Measurements from ENCODE around the gene ITGA11.

Gene ITGA11

GRCh38 chr15:68284616-68285258 is 147.2 kb downstream of the ITGA11 start:
- H3K36me3 ChIP-seq (ENCODE audit: insufficient read depth, low read length) = peaks cover 35% of the 10 kb centered on the region
- no peak overlapping the region for H3K27ac ChIP-seq (ENCODE audit: low read depth, low read length)
- no peak overlapping the region for H2AFZ ChIP-seq (ENCODE audit: low read length, unreplicated experiment)
- no peaks in the 10 kb centered on the region for H3K27me3 ChIP-seq (ENCODE audit: insufficient read depth, low read length)
- peaks cover 35% of the 10 kb centered on the region for H3K4me1 ChIP-seq (ENCODE audit: control insufficient read depth, insufficient read depth, low read length, unreplicated experiment)
- H3K4me3 ChIP-seq (ENCODE audit: low read depth, low read length) = no peak overlapping the region
- peaks cover 98% of the 10 kb centered on the region for H3K79me2 ChIP-seq (ENCODE audit: control insufficient read depth, insufficient read depth, low read length, unreplicated experiment)

DNA sequence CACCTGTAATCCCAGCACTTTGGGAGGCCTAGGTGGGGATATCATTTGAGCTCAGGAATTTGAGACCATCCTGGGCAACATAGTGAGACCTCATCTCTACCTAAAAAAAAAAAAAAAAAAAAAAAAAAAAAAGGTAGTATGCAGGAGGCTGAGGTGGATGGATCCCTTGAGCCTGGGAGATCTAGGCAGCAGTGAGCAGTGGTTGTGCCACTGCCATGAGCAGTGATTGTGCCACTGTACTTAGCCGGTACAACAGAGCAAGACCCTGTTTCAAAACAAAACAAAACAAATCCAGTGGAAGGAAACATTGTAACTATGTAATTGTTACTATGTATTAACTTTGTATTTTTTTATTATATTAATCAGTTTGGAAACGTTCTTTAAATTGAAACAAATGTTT is 148.6 kb downstream of the ITGA11 start:
- Histone ChIP-seq H3K36me3 (ENCODE audit: insufficient read depth, low read length) (peaks cover 29% of the 10 kb centered on the region), H3K27me3 (ENCODE audit: insufficient read depth, low read length) (no peaks in the 10 kb centered on the region), H2AFZ (ENCODE audit: low read length, unreplicated experiment) (no peak overlapping the region), H3K27ac (ENCODE audit: low read depth, low read length) (no peak overlapping the region), H3K4me1 (ENCODE audit: control insufficient read depth, insufficient read depth, low read length, unreplicated experiment) (peaks cover 35% of the 10 kb centered on the region), H3K79me2 (ENCODE audit: control insufficient read depth, insufficient read depth, low read length, unreplicated experiment) (peaks cover 98% of the 10 kb centered on the region), H3K4me3 (ENCODE audit: low read depth, low read length) (no peak overlapping the region)

DNA sequence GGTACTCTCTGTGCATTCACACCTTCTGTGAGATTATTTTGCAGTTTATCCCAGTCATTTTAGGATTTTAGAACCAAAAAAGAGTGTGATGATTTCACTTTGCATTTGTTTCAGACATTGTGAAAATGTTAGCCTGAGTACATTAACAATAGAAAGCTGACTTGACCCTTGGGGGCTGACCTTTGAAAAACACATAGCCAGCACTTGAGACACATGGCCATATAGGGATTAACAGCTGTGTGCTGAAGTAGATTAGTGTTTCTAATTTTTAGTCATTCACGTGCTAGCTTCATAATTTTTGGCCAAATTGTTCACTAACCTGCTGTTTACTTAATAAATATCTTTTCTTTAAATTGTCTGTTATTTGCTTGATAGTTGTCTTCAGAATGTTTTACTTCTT is 151.0 kb downstream of the ITGA11 start:
- Histone ChIP-seq H3K27ac (ENCODE audit: low read depth, low read length) (no peak overlapping the region; the same call in 1 of the 2 replicates), H3K4me1 (ENCODE audit: control insufficient read depth, insufficient read depth, low read length, unreplicated experiment) (peaks cover 42% of the 10 kb centered on the region), H2AFZ (ENCODE audit: low read length, unreplicated experiment) (no peak overlapping the region), H3K79me2 (ENCODE audit: control insufficient read depth, insufficient read depth, low read length, unreplicated experiment) (peaks cover 83% of the 10 kb centered on the region), H3K36me3 (ENCODE audit: insufficient read depth, low read length) (peaks cover 19% of the 10 kb centered on the region), H3K4me3 (ENCODE audit: low read depth, low read length) (peak overlapping the region; percentile 98), H3K27me3 (ENCODE audit: insufficient read depth, low read length) (no peaks in the 10 kb centered on the region)

DNA sequence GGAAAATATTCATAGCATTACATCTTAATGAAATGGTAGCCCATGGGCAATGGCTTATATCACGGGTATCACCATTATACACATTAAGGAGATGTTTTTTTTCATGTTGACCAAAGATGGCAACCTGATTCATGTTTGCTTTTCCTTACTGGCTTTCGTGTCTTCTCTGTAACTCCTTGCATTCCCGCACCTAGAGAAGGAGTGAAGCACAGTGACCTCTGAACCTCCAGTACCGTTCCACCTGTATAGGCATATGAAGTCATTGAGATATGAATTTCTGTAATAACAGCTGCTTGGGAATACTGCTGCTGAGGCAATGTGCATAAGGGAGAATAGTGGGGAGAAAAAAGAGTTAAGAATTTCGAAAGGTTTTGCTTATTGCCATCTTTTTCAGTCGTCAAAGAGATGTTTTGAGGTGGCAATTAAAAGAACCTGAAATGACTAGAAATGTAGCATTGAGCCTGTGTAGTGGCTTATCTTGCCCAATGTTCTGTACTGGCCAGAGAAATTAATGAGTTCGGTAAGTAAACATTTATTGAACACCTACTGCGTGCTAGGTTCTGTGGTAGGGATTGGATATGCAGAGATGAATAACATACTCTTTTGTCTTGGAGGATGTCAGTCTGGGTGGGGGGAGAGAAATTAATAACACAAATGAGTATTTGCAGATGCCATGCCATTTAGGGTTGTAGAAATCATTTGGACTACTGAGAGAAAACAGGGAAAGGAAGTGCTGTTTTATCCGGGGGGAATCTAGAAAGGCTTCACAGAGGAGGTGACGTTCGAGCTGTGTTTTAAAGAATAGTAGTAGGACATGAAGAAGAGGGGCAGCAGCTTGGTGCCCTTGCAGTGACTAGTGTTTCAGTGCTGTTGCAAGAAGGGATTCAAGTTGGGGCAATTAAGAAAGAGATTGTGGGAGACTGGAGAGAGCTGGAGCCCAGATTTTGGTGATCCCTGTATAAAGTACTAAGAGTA is 151.9 kb downstream of the ITGA11 start:
- H3K4me1 ChIP-seq (ENCODE audit: control insufficient read depth, insufficient read depth, low read length, unreplicated experiment) = peaks cover 37% of the 10 kb centered on the region
- H3K4me3 ChIP-seq (ENCODE audit: low read depth, low read length) = peak overlapping the region; percentile 98
- no peak overlapping the region for H2AFZ ChIP-seq (ENCODE audit: low read length, unreplicated experiment)
- no peaks in the 10 kb centered on the region for H3K27me3 ChIP-seq (ENCODE audit: insufficient read depth, low read length)
- peaks cover 76% of the 10 kb centered on the region for H3K79me2 ChIP-seq (ENCODE audit: control insufficient read depth, insufficient read depth, low read length, unreplicated experiment)
- peak overlapping the region; percentile 96 for H3K27ac ChIP-seq (ENCODE audit: low read depth, low read length)
- peaks cover 10% of the 10 kb centered on the region for H3K36me3 ChIP-seq (ENCODE audit: insufficient read depth, low read length)

DNA sequence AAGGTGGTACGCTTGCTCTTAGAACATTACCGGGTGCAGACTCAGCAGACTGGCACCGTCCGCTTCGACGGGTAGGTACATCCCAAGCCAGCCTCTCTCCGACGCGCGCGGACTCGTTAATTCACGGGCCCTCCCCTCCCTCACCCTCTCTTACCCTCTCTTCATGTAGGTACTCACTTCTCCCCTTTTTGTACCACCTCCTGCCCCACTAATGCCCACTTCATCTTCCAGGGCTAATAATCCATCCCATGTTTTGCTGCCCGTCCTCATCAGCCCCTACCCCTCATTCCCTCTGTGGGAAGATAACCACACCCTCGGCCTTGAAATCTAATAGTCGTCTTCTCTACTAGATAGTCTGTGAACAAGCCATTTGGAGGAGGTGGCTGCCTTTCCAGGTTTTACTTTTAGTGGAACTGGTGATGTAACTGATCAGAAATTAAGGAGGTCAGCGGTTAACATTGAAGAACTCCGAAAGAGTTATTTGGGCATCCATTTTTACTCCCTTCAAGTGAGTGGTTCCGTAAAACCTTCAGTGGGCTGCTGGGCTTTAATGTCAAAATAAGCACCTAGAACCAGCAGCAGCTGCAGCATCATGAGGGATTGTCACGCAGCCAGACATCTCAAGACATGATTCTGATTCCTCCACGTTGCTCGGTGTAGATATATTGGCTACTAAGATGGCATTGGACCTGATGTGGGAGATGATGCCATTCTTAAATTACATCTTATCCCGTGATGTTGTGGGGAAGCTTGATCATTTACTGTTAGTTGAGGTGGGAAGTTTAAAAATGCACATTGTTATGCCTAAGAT is 153.2 kb downstream of the ITGA11 start:
- H3K36me3 ChIP-seq (ENCODE audit: insufficient read depth, low read length) = no peaks in the 10 kb centered on the region
- no peaks in the 10 kb centered on the region for H3K27me3 ChIP-seq (ENCODE audit: insufficient read depth, low read length)
- peak overlapping the region; percentile 3 for H2AFZ ChIP-seq (ENCODE audit: low read length, unreplicated experiment)
- H3K79me2 ChIP-seq (ENCODE audit: control insufficient read depth, insufficient read depth, low read length, unreplicated experiment) = peaks cover 64% of the 10 kb centered on the region
- H3K27ac ChIP-seq (ENCODE audit: low read depth, low read length) = peak overlapping the region; percentile 96
- H3K4me3 ChIP-seq (ENCODE audit: low read depth, low read length) = peak overlapping the region; percentile 98
- peaks cover 38% of the 10 kb centered on the region for H3K4me1 ChIP-seq (ENCODE audit: control insufficient read depth, insufficient read depth, low read length, unreplicated experiment)

DNA sequence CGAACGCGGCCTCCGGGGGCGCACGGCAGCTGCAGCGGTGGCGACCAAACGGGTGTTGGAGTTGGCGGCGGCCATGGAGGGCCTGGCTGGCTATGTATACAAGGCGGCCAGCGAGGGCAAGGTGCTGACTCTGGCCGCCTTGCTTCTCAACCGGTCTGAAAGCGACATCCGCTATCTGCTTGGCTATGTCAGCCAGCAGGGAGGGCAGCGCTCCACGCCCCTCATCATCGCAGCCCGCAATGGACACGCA is 153.7 kb downstream of the ITGA11 start:
- Histone ChIP-seq H3K4me3 (ENCODE audit: low read depth, low read length) (peak overlapping the region; percentile 98), H3K79me2 (ENCODE audit: control insufficient read depth, insufficient read depth, low read length, unreplicated experiment) (peaks cover 59% of the 10 kb centered on the region), H3K27ac (ENCODE audit: low read depth, low read length) (peak overlapping the region; percentile 96), H2AFZ (ENCODE audit: low read length, unreplicated experiment) (peak overlapping the region; percentile 67), H3K4me1 (ENCODE audit: control insufficient read depth, insufficient read depth, low read length, unreplicated experiment) (peaks cover 43% of the 10 kb centered on the region), H3K36me3 (ENCODE audit: insufficient read depth, low read length) (no peaks in the 10 kb centered on the region), H3K27me3 (ENCODE audit: insufficient read depth, low read length) (no peaks in the 10 kb centered on the region)

DNA sequence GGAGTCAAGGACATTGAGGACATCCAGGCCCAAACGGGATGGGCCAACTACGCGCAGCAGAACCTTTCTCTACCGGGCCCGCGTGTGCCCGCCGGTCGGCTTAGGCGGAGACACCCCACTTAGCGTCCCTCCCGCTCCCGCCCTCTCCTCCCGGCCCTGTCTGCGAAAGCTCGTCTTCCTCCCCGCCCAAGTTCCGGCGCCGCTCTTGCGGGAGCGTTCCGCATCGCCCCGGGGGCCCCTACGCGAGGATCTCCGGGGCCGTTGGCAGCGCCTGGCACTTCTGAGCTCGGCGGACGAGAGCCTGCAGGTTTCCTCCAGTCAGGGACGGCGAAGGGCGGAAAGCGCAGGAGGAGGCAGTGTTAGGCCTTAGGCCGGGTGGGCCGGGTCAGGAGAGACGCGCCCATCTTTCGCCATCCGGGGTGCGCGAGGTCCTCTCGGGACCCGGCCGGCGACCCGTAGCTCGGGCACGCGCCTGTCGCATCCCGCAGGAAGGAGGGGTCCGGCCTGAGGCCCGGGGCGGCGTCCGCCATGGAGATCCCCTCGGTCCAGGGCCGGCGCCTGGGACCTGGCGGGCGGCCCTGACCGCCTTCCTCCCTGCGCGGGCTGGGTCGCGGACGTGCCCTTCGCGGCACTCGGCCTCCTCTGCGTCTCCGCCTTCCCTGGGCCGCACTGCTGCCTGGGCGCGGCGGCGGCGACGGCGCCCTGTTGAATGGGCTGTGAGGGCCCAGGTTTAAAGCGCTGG is 154.2 kb downstream of the ITGA11 start, which contains the start of gene FEM1B:
TSS of gene FEM1B (plus strand) at position 143 of the 742 bp plus-strand sequence. CDS start 673 bp downstream, outside the sequence.
- H2AFZ ChIP-seq (ENCODE audit: low read length, unreplicated experiment) = peak within 1 kb of the TSS; percentile 83
- H3K79me2 ChIP-seq (ENCODE audit: control insufficient read depth, insufficient read depth, low read length, unreplicated experiment) = peaks cover 54% of the 10 kb centered on the region
- no peaks in the 10 kb centered on the region for H3K36me3 ChIP-seq (ENCODE audit: insufficient read depth, low read length)
- H3K27me3 ChIP-seq (ENCODE audit: insufficient read depth, low read length) = no peaks in the 10 kb centered on the region
- peak within 1 kb of the TSS; percentile 96 for H3K27ac ChIP-seq (ENCODE audit: low read depth, low read length)
- H3K4me3 ChIP-seq (ENCODE audit: low read depth, low read length) = peak within 1 kb of the TSS; percentile 98
- peaks cover 48% of the 10 kb centered on the region for H3K4me1 ChIP-seq (ENCODE audit: control insufficient read depth, insufficient read depth, low read length, unreplicated experiment)

DNA sequence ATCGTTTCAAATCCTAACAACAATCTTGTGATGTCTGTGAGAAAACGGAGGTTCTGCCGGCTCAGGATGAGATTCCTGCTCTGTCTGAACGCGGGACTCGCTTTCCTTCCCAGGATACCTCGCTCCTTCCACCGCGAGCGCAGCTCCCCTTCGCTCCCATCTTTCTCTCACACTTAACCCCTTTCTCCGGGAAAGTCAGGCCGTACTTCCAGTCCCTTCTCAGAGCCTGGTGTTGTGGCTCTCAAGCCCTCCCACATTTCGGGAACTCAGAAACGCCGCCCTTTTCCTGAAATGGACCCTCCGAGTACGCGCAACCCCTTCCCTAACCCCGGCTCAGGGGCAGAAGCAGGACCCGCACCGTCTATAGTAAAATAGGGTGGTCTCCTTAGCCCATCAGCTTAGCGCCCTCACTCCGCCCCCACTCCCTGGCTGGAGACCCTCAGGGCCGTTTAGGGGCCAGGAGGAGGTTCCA is 154.8 kb downstream of the ITGA11 start:
- Histone ChIP-seq H3K27ac (ENCODE audit: low read depth, low read length) (peak overlapping the region; percentile 96), H3K4me3 (ENCODE audit: low read depth, low read length) (peak overlapping the region; percentile 98), H3K27me3 (ENCODE audit: insufficient read depth, low read length) (no peaks in the 10 kb centered on the region), H3K79me2 (ENCODE audit: control insufficient read depth, insufficient read depth, low read length, unreplicated experiment) (peaks cover 48% of the 10 kb centered on the region), H2AFZ (ENCODE audit: low read length, unreplicated experiment) (peak overlapping the region; percentile 83), H3K36me3 (ENCODE audit: insufficient read depth, low read length) (no peaks in the 10 kb centered on the region), H3K4me1 (ENCODE audit: control insufficient read depth, insufficient read depth, low read length, unreplicated experiment) (peaks cover 52% of the 10 kb centered on the region)

- peak overlapping the region; percentile 98 for H3K4me3 ChIP-seq (ENCODE audit: low read depth, low read length)
Measured at GRCh38 chr15:68276668-68277067, 155.3 kb downstream of the ITGA11 start.

More at GRCh38 chr15:68276668-68277067, 155.3 kb downstream of the ITGA11 start:
- no peaks in the 10 kb centered on the region for H3K27me3 ChIP-seq (ENCODE audit: insufficient read depth, low read length)
- H3K4me1 ChIP-seq (ENCODE audit: control insufficient read depth, insufficient read depth, low read length, unreplicated experiment) = peaks cover 52% of the 10 kb centered on the region
- H3K27ac ChIP-seq (ENCODE audit: low read depth, low read length) = peak overlapping the region; percentile 96
- peak overlapping the region; percentile 83 for H2AFZ ChIP-seq (ENCODE audit: low read length, unreplicated experiment)
- H3K79me2 ChIP-seq (ENCODE audit: control insufficient read depth, insufficient read depth, low read length, unreplicated experiment) = peaks cover 43% of the 10 kb centered on the region
- H3K36me3 ChIP-seq (ENCODE audit: insufficient read depth, low read length) = no peaks in the 10 kb centered on the region

All from ACC112 (cell line).